K562 (cell line): ENCODE results near the gene ZDHHC14. TPM values are rescaled to one million over a fixed set of nuclear protein-coding genes. Genes with fewer than 3 reads are reported as not detected.

Experiments used
- ATAC-seq: fragments of 200-7000 bp; cut with Tn5 transposase; 3 replicates; pipeline ENCODE4 v1.9.1; 2020; ENCODE audit warnings: moderate library complexity
- BruUV-seq: library from RNA; stranded (reverse); fragments of 400-500 nt; replicated peaks from 2 replicates; lab custom pipeline; 2021; lab: Mats Ljungman, UMichigan
- CTCF ChIA-PET: fragments of 300-600 bp; formaldehyde crosslinking; extraction: SDS; loops from one replicate; lab custom pipeline; 2021; ENCODE audit warnings: low intra/inter-chr PET ratio; lab: Yijun Ruan, JAX
- POLR2A ChIA-PET: fragments of 300-600, 350-650 bp; sonication (Branson Sonifier 250); formaldehyde crosslinking; extraction: SDS; loops from one replicate; lab custom pipeline; 2021; ENCODE audit warnings: antibody characterized with exemption, inconsistent platforms; lab: Yijun Ruan, JAX
- DNase-seq, 4 experiments: peaks; one replicate each; pipeline versions ENCODE4 v3.0.0 to v3.0.0-alpha.2; 2011 to 2018; ENCODE audit warnings: low spot score in 3 of 4, mixed read lengths in 3 of 4; ENCODE audit errors: extremely low read depth in 1 of 4
- FAIRE-seq: peaks from 2 replicates; lab custom pipeline; 2011; peaks lifted over from hg19 to GRCh38; lab: Jason Lieb, UNC
- H2AFZ ChIP-seq: 2 replicates; pipeline ENCODE4 v1.6.0; 2011; ENCODE audit warnings: low read depth, low read length, control low read depth, inconsistent platforms
- H3K27ac ChIP-seq: fragments of 200-600 bp; 3 replicates; pipeline ENCODE4 v1.8.0; 2011; ENCODE audit warnings: low read depth, mild to moderate bottlenecking, control low read depth, inconsistent platforms, low read length, moderate library complexity, mixed read lengths; ENCODE audit errors: extremely low read depth
- H3K27me3 ChIP-seq, 2 experiments: fragments of 300-600 bp in 1 of 2; 2 replicates in 1 of 2; 3 replicates in 1 of 2; pipeline versions ENCODE4 v1.6.0 to v1.8.0; 2011; ENCODE audit warnings: inconsistent platforms in 2 of 2, low read length in 2 of 2, mild to moderate bottlenecking in 1 of 2, mixed read lengths in 1 of 2, moderate library complexity in 1 of 2; ENCODE audit not compliant: control insufficient read depth in 2 of 2, insufficient read depth in 2 of 2
- H3K36me3 ChIP-seq: fragments of 300-600 bp; 3 replicates; pipeline ENCODE4 v1.8.0; 2011; ENCODE audit warnings: mild to moderate bottlenecking, low read length, inconsistent platforms; ENCODE audit not compliant: control insufficient read depth, insufficient read depth
- H3K4me1 ChIP-seq, 2 experiments: fragments of 200-600 bp in 1 of 2; replicated peaks in 1 of 2; 2 replicates in 1 of 2; 3 replicates in 1 of 2; pipeline versions ENCODE4 v1.5.1 to v1.8.0; 2011; ENCODE audit warnings: inconsistent platforms in 2 of 2, low read length in 2 of 2, mild to moderate bottlenecking in 1 of 2, mixed read lengths in 1 of 2, moderate library complexity in 1 of 2; ENCODE audit not compliant: control insufficient read depth in 2 of 2, insufficient read depth in 2 of 2
- H3K4me2 ChIP-seq: 2 replicates; pipeline ENCODE4 v1.6.1; 2011; ENCODE audit warnings: low read length, control low read depth, inconsistent platforms, mixed read lengths; ENCODE audit not compliant: insufficient read depth
- H3K4me3 ChIP-seq: fragments of 200-600 bp; sonication (generic), shearing (Covaris generic); 2 replicates; pipeline ENCODE4 v1.5.1; 2016; ENCODE audit warnings: control low read depth, inconsistent platforms
- H3K79me2 ChIP-seq: fragments of 200-600 bp; 3 replicates; pipeline ENCODE4 v1.8.0; 2011; ENCODE audit warnings: low read length, inconsistent platforms; ENCODE audit not compliant: control insufficient read depth, insufficient read depth
- H3K9ac ChIP-seq, 2 experiments: 2 replicates each; pipeline versions ENCODE4 v1.6.0 to v1.6.1; 2011; ENCODE audit warnings: low read depth in 2 of 2, low read length in 2 of 2, control low read depth in 1 of 2, inconsistent platforms in 1 of 2, mild to moderate bottlenecking in 1 of 2, mixed read lengths in 1 of 2; ENCODE audit not compliant: insufficient read depth in 1 of 2
- H3K9me1 ChIP-seq: one replicate; pipeline ENCODE4 v1.6.0; 2011; ENCODE audit warnings: inconsistent platforms, mild to moderate bottlenecking, low read length, moderate library complexity; ENCODE audit not compliant: control insufficient read depth, insufficient read depth
- H3K9me3 ChIP-seq: replicated peaks from 2 replicates; pipeline ENCODE4 v1.5.1; 2011; ENCODE audit warnings: low read depth, low read length, inconsistent platforms; ENCODE audit not compliant: control insufficient read depth, insufficient read depth
- H4K20me1 ChIP-seq: replicated peaks from 2 replicates; pipeline ENCODE4 v1.6.1; 2011; ENCODE audit warnings: low read length, inconsistent platforms, mixed read lengths; ENCODE audit not compliant: control insufficient read depth, insufficient read depth
- CBFA2T3 ChIP-seq: fragments of 450-650 bp; IDR thresholded peaks from 2 replicates; pipeline ENCODE4 v1.6.1; 2017
- CEBPZ ChIP-seq: fragments of 150-350 bp; IDR thresholded peaks from 2 replicates; pipeline ENCODE4 v1.6.1; 2014; ENCODE audit warnings: low read depth, mild to moderate bottlenecking, low read length, borderline replicate concordance
- DACH1 ChIP-seq: fragments of 450-650 bp; IDR thresholded peaks from 2 replicates; pipeline ENCODE4 v1.6.1; 2018; ENCODE audit not compliant: partially characterized antibody
- GATA2 ChIP-seq: sonication (generic); formaldehyde crosslinking; IDR thresholded peaks from 2 replicates; pipeline ENCODE4 v1.4.0; 2020; ENCODE audit warnings: mild to moderate bottlenecking, missing genetic modification reagents
- IRF2 ChIP-seq: sonication (generic); formaldehyde crosslinking; IDR thresholded peaks from 2 replicates; pipeline ENCODE4 v1.8.1; 2022; ENCODE audit warnings: mild to moderate bottlenecking, missing genetic modification reagents
- LEF1 ChIP-seq: fragments of 450-650 bp; IDR thresholded peaks from 2 replicates; pipeline ENCODE4 v1.6.1; 2016; ENCODE audit warnings: mild to moderate bottlenecking
- SMARCA4 ChIP-seq: fragments of 450-650 bp; IDR thresholded peaks from 2 replicates; pipeline ENCODE4 v1.6.1; 2016
- TFAP4 ChIP-seq: sonication (generic); formaldehyde crosslinking; IDR thresholded peaks from 2 replicates; pipeline ENCODE4 v1.8.0; 2022; ENCODE audit warnings: missing genetic modification reagents, mild to moderate bottlenecking, moderate library complexity, borderline replicate concordance
- ZNF165 ChIP-seq: fragments of 250-450 bp; sonication (Bioruptor Pico); IDR thresholded peaks from 2 replicates; pipeline ENCODE4 v1.4.0; 2020; ENCODE audit warnings: borderline replicate concordance
- ZNF511 ChIP-seq: sonication (generic); formaldehyde crosslinking; IDR thresholded peaks from 2 replicates; pipeline ENCODE4 v1.8.0; 2022; ENCODE audit warnings: mild to moderate bottlenecking, missing genetic modification reagents
- ZNF668 ChIP-seq: fragments of 250-450 bp; sonication (Bioruptor Pico); IDR thresholded peaks from 2 replicates; pipeline ENCODE4 v1.8.0; 2022; ENCODE audit warnings: mild to moderate bottlenecking, inconsistent platforms
- ZNF695 ChIP-seq: fragments of 450-650 bp; formaldehyde crosslinking; IDR thresholded peaks from 2 replicates; pipeline ENCODE4 v1.4.0; 2020; ENCODE audit warnings: mild to moderate bottlenecking, moderate library complexity
- WGBS: fragments of 100-300 bp; shearing (Covaris generic); methylation state at CpG from one replicate; pipeline ENCODE4 v1.1.6; 2016; ENCODE audit warnings: low coverage, mixed read lengths; ENCODE audit not compliant: insufficient coverage; ENCODE audit errors: missing lambda C conversion rate; 5-methylcytosine and 5-hydroxymethylcytosine counted together
- in situ Hi-C: fragments of 300-500 bp; cut with MboI; formaldehyde crosslinking; loops from 4 replicates; pipeline ENCODE4 v1.15.0; 2018; ENCODE audit warnings: inconsistent platforms, mixed read lengths
- intact Hi-C: fragments of 100-400 bp; cut with micrococcal nuclease; formaldehyde crosslinking; loops from 2 replicates; pipeline ENCODE4 v1.14.2; 2022
- polyA plus RNA-seq, 8 experiments: library from polyadenylated mRNA; depleted of rRNA in 4 of 8; stranded (reverse) in 5 of 8; unstranded in 3 of 8; fragments of >200 nt; fragmentation: Nextera tagmentation in 2 of 8; fragmentation: Illumina TruSeq in 1 of 8; extraction: Ambion mirVana in 2 of 8; extraction: Trizol in 1 of 8; gene quantifications; 2 replicates each; pipeline versions ENCODE4 v1.2.1 to v1.2.3, GENCODE V29; 2011 to 2014; ENCODE audit warnings: inconsistent platforms in 1 of 8, missing spikeins in 1 of 8
- total RNA-seq, 7 experiments: library from RNA; depleted of rRNA in 6 of 7; stranded (reverse); fragments of >200 nt in 6 of 7; fragmentation: Illumina TruSeq in 2 of 7; extraction: Trizol in 2 of 7; gene quantifications; 2 replicates each; pipeline versions ENCODE4 v1.2.1 to v1.2.3, GENCODE V29; 2011 to 2021; ENCODE audit warnings: low replicate concordance in 1 of 7

The ZDHHC14 gene
- total and polyA plus RNA-seq, 9 of the 15 experiments (the other 6 are each of a cell fraction or from before 2014, with no cell fraction given), result 0.92 to 23.1 (median 13.8) TPM

DNA sequence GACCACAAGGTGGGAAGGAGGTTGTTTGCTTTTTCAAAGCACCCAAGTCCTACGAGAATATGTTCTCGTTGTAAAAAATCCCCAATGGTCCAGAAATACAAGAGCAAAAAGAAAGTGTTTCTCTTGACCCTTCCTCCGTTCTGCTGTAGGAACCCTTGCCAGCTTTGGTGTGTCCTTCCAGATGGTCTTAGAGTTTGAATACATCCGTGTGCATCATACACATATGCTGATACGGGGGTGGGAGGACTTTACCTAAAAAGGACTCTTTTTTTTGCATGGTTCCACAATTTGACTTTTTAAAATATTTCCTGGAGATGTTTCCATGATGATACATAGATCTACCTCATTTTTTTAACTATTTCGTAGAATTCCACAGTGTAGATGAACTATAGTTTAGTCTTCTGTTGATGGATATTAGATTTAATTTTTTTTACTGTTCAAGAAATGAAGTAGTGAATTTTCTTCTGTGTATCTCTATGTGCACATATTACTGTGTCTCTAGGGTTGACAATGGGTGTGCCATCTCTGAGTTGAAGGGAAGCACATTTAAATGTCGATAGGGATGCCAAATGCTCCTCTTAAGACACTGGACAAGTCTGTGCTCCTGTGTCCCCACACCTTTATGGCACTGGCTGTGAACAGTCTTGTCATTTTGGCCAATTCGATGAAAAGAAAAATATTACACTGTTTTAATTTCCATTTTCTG is 259.9 kb downstream of the ZDHHC14 start:
- H3K36me3 ChIP-seq, result no peaks in the 10 kb centered on the region
- no peaks in the 10 kb centered on the region for H3K9me1 ChIP-seq
- H3K79me2 ChIP-seq, result no peaks in the 10 kb centered on the region
- TF ChIP-seq ZNF511 (CRISPR knock-in tag) (no peak), SMARCA4 (no peak)
- no TSS peak for BruUV-seq
- no peak overlapping the region for H3K9ac ChIP-seq
- peaks cover under 1 to 14% of the 10 kb centered on the region in 2 experiments; a peak in 3 of 5 replicates for H3K4me1 ChIP-seq
- no peak for FAIRE-seq
- no peak for DNase-seq
- intact Hi-C loops (no loop called here), in situ Hi-C loops (no loop called here)
- POLR2A ChIA-PET, result no interaction called here
- no peaks in the 10 kb centered on the region for H3K9me3 ChIP-seq
- no peak overlapping the region for H3K27ac ChIP-seq
- no peaks in the 10 kb centered on the region for H4K20me1 ChIP-seq
- no peak overlapping the region for H3K4me2 ChIP-seq
- H2AFZ ChIP-seq, result no peak overlapping the region
- ATAC-seq, result no peak
- no peaks in the 10 kb centered on the region for H3K27me3 ChIP-seq
- CTCF ChIA-PET, result no interaction called here
- no peak overlapping the region for H3K4me3 ChIP-seq
- 61% methylated on average over 8 of the region's 8 CpGs for WGBS

- no TSS peak for BruUV-seq
- Histone ChIP-seq H4K20me1 (no peaks in the 10 kb centered on the region), H2AFZ (no peak overlapping the region), H3K4me3 (no peak overlapping the region), H3K9me1 (no peaks in the 10 kb centered on the region), H3K27me3 (no peaks in the 10 kb centered on the region), H3K4me1 (peaks cover 0 to 12% of the 10 kb centered on the region in 2 experiments; a peak in 2 of 5 replicates), H3K9ac (no peak overlapping the region), H3K4me2 (no peak overlapping the region), H3K79me2 (no peaks in the 10 kb centered on the region), H3K9me3 (no peaks in the 10 kb centered on the region), H3K27ac (no peak overlapping the region), H3K36me3 (no peaks in the 10 kb centered on the region)
- FAIRE-seq, result no peak
- ChIA-PET POLR2A (no interaction called here), CTCF (no interaction called here)
- intact Hi-C loops, result no loop called here
- in situ Hi-C loops, result no loop called here
- no peak for DNase-seq
- 44% methylated on average over 2 of the region's 2 CpGs for WGBS
- no peak for ATAC-seq
- no peak for TF ChIP-seq TFAP4
- no peak for TF ChIP-seq ZNF668
- TF ChIP-seq CBFA2T3, result no peak
- no peak for TF ChIP-seq ZNF165 (CRISPR knock-in tag)
- peak; percentile 93 for TF ChIP-seq DACH1
- no peak for TF ChIP-seq CEBPZ
- no peak for TF ChIP-seq LEF1
- TF ChIP-seq GATA2 (CRISPR knock-in tag), result peak; percentile 21; the same call in 1 of the 2 replicates
- no peak for TF ChIP-seq IRF2 (CRISPR knock-in tag)
- no peak for TF ChIP-seq ZNF695 (CRISPR knock-in tag)
Measured at GRCh38 chr6:157641837-157642236, 260.8 kb downstream of the ZDHHC14 start.
